HFF-Myc (cell line): ENCODE data around the gene VPS13C.

Experiments
- DNase-seq: peaks from one replicate; pipeline ENCODE4 v3.0.0-alpha.2; 2011; ENCODE audit warnings: low read depth; ENCODE audit errors: extremely low read depth
- H3K4me3 ChIP-seq: replicated peaks from 2 replicates; pipeline ENCODE4 v1.5.1; 2011; ENCODE audit warnings: low read depth, mild to moderate bottlenecking, control low read depth, low read length
- CTCF ChIP-seq: IDR thresholded peaks from 2 replicates; pipeline ENCODE4 v1.5.1; 2012; ENCODE audit warnings: mild to moderate bottlenecking, low read depth, low read length, control low read depth; ENCODE audit errors: missing control alignments

The VPS13C gene

GRCh38 chr15:61989667-61990066, 70.6 kb downstream of the VPS13C start:
- DNase-seq, result no peak
- no peak overlapping the region for H3K4me3 ChIP-seq
- TF ChIP-seq CTCF, result no peak

GRCh38 chr15:61987824-61988223, 72.4 kb downstream of the VPS13C start:
- no peak overlapping the region for H3K4me3 ChIP-seq
- DNase-seq, result no peak
- TF ChIP-seq CTCF, result no peak

GRCh38 chr15:61983081-61983480, 77.2 kb downstream of the VPS13C start:
- DNase-seq, result no peak
- no peak overlapping the region for H3K4me3 ChIP-seq
- TF ChIP-seq CTCF, result no peak

GRCh38 chr15:61978225-61978624, 82.0 kb downstream of the VPS13C start:
- H3K4me3 ChIP-seq, result no peak overlapping the region
- DNase-seq, result no peak
- TF ChIP-seq CTCF, result no peak

- no peak overlapping the region for H3K4me3 ChIP-seq
- DNase-seq, result no peak
- TF ChIP-seq CTCF, result no peak
Observed at GRCh38 chr15:61974759-61975158, 85.5 kb downstream of the VPS13C start.

GRCh38 chr15:61974118-61974517, 86.1 kb downstream of the VPS13C start:
- H3K4me3 ChIP-seq, result no peak overlapping the region
- no peak for TF ChIP-seq CTCF
- DNase-seq, result no peak

- no peak for TF ChIP-seq CTCF
- H3K4me3 ChIP-seq, result no peak overlapping the region
- DNase-seq, result no peak
Observed at GRCh38 chr15:61951949-61952348, 108.3 kb downstream of the VPS13C start.
